Endothelial cell of coronary artery (primary cell): Measurements from ENCODE around the gene HTR1B. TPM values are rescaled to one million over a fixed set of nuclear protein-coding genes. Genes with fewer than 3 reads are reported as not detected.

ENCODE experiments used
- total RNA-seq: library from RNA; depleted of rRNA; stranded (reverse); fragments of >200 nt; gene quantifications from 2 replicates; pipeline ENCODE4 v1.2.3, GENCODE V29; 2014

Gene HTR1B
- total RNA-seq: 20.4 and 22.2 TPM in 2 replicates

GRCh38 chr6:77463308-77463860 lies at the start of gene HTR1B:
Gene HTR1B (minus strand): TSS chr6:77463491. CDS start chr6:77463403, 88 bp downstream.

Other genes starting within 250 kb of the HTR1B start
- under 0.01 TPM in 1 of 2 replicates, not detected in the other for gene MEI4, start 189.5 kb upstream of the HTR1B start, total RNA-seq